ENCODE measurements around the gene LRRC3. TPM values are rescaled to one million over a fixed set of nuclear protein-coding genes. Genes with fewer than 3 reads are reported as not detected.

Gene LRRC3
- total and polyA plus RNA-seq, 2 of the 8 experiments (the other 6 are each of a cell fraction or from before 2014, with no cell fraction given): 3.1 to 5.4 TPM

DNA sequence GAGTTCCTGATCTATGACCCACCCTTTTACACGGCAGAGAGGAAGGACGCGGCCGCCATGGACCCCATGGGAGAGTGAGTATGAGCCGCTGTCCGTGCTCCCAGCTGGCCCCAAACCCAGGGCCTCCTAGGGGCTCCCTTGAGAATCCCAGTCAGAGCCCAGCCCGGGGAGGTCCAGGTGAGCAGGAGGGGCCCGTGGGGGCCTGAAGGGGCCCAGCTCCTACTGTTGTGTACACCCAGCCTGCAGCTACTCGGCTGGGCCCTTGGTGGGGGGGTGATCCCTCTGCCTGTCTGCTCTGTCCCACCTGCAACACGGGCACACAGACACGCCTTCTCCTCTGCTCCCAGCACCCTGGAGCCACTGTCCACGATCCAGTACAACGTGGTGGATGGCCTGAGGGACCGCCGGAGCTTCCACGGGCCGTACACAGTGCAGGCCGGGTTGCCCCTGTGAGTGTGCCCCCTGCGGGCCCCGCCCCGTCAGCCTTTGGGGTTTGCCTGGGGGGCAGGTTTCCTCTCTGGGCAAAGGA is 28.6 kb upstream of the LRRC3 start:
- Histone ChIP-seq H3K9me3 (ENCODE audit: insufficient read depth in 2 of 2, low read depth in 1 of 2, low read length in 1 of 2) (peaks cover 0 to 4% of the 10 kb centered on the region in 2 experiments; a peak in 1 of 4 replicates), H3K4ac (replicated peaks; ENCODE audit: insufficient read length, low read depth, low read length) (no peak overlapping the region), H4K8ac (ENCODE audit: extremely low read depth, insufficient read depth, low read length) (peak overlapping the region; percentile 79; the same call in 1 of the 2 replicates), H3K36me3 (ENCODE audit: control insufficient read depth in 2 of 4, insufficient read depth in 4 of 4, low read length in 3 of 4) (no peaks in the 10 kb centered on the region), H3K56ac (replicated peaks; ENCODE audit: insufficient read length, low read depth, low read length) (no peak overlapping the region), H3K27me3 (replicated peaks in 1 of 4; ENCODE audit: control insufficient read depth in 3 of 4, extremely low read depth in 1 of 4, insufficient read depth in 3 of 4, low read length in 3 of 4) (no peaks in the 10 kb centered on the region), H3K79me2 (ENCODE audit: control insufficient read depth in 1 of 2, insufficient read depth in 2 of 2, low read length in 2 of 2) (no peaks in the 10 kb centered on the region), H3K23me2 (ENCODE audit: low read depth, low read length) (0 out of 2 replicates have a peak, but pooled peaks cover under 1% of the 10 kb centered on the region), H2BK20ac (ENCODE audit: low read length) (no peak overlapping the region), H3K79me1 (ENCODE audit: low read depth, low read length) (no peaks in the 10 kb centered on the region), H3K4me1 (replicated peaks in 1 of 4; ENCODE audit: control insufficient read depth in 3 of 4, insufficient read depth in 4 of 4, low read length in 3 of 4) (no peaks in the 10 kb centered on the region; a peak in 2 of 7 replicates), H3K18ac (ENCODE audit: extremely low read depth, low read length) (no peak overlapping the region), H2BK5ac (ENCODE audit: low read depth, low read length) (no peak overlapping the region), H3K4me2 (ENCODE audit: insufficient read depth in 1 of 2, low read depth in 2 of 2, low read length in 2 of 2) (no peak overlapping the region), H3K23ac (ENCODE audit: insufficient read length) (no peak overlapping the region), H2BK15ac (ENCODE audit: low read length) (no peak overlapping the region), H4K20me1 (replicated peaks in 1 of 2; ENCODE audit: control insufficient read depth in 1 of 2, insufficient read depth in 2 of 2, low read length in 2 of 2) (no peaks in the 10 kb centered on the region), H2AK5ac (ENCODE audit: low read depth, low read length) (no peak overlapping the region), H4K91ac (replicated peaks; ENCODE audit: insufficient read length, low read length) (no peak overlapping the region), H2AFZ (ENCODE audit: low read length) (no peak overlapping the region), H2BK120ac (replicated peaks; ENCODE audit: low read depth, low read length) (no peak overlapping the region), H2BK12ac (ENCODE audit: low read depth, low read length) (no peak overlapping the region), H3K27ac (ENCODE audit: low read depth, low read length) (no peak overlapping the region), H4K5ac (ENCODE audit: insufficient read length, low read depth, low read length) (no peak overlapping the region), H3K4me3 (ENCODE audit: extremely low read depth in 1 of 4, insufficient read depth in 2 of 4, low read depth in 3 of 4, low read length in 4 of 4) (no peak overlapping the region), H3K9ac (replicated peaks in 1 of 4; ENCODE audit: extremely low read depth in 1 of 4, low read depth in 3 of 4, low read length in 3 of 4) (no peak overlapping the region), H3K14ac (ENCODE audit: insufficient read length) (no peak overlapping the region)
- no peak for FAIRE-seq
- POLR2A ChIA-PET (ENCODE audit: partially characterized antibody): no interaction called here
- TF ChIP-seq EP300 (IDR thresholded peaks at IDR 0.05; ENCODE audit: borderline replicate concordance in 1 of 2, low read depth in 2 of 2, low read length in 2 of 2): no peak
- no peak for TF ChIP-seq KDM1A (IDR thresholded peaks at IDR 0.05; ENCODE audit: borderline replicate concordance, low read length)
- TF ChIP-seq POLR2A (IDR thresholded peaks at IDR 0.05; ENCODE audit: control extremely low read depth in 1 of 2, low read depth in 2 of 2, low read length in 2 of 2): no peak
- TF ChIP-seq HDAC6 (IDR thresholded peaks at IDR 0.05; ENCODE audit: low read depth, low read length): no peak
- TF ChIP-seq GABPA (IDR thresholded peaks at IDR 0.05; ENCODE audit: borderline replicate concordance, insufficient read depth, low read length): no peak
- no peak for TF ChIP-seq JUN (IDR thresholded peaks at IDR 0.05; ENCODE audit: low read depth, low read length)
- TF ChIP-seq SUZ12 (IDR thresholded peaks at IDR 0.05; ENCODE audit: low read length): no peak
- TF ChIP-seq SIN3A (conservative IDR thresholded peaks at IDR 0.05 in 1 of 2, IDR thresholded peaks at IDR 0.05 in 1 of 2; ENCODE audit: low read depth in 1 of 2, low read length in 2 of 2): no peak
- no peak for TF ChIP-seq BACH1 (IDR thresholded peaks at IDR 0.05; ENCODE audit: low read length)
- 93% methylated on average over 19 of the region's 21 CpGs; no CpG with 5 or more reads in 1 of the 2 experiments for WGBS, 2 experiments (ENCODE audit: extremely low coverage in 1 of 2, insufficient coverage in 1 of 2, insufficient read length in 1 of 2, insufficient replicate concordance in 2 of 2, low coverage in 1 of 2, low lambda C conversion rate in 2 of 2, missing lambda C conversion rate in 1 of 2)
- DNase-seq (ENCODE audit: low read depth in 1 of 2, low spot score in 2 of 2): no peak
- CTCF ChIA-PET (ENCODE audit: partially characterized antibody): interaction anchor here (1.1 to 1.3 kb wide), 5 partner anchors 10 to 88 kb away, joined by 3 to 5 read pairs (median 4); partner anchors contain the start of gene LRRC3

Measured in H1 (cell line).